Hematopoietic multipotent progenitor cell treated with erythropoietin and hydrocortisone succinate and interleukin-3 and kit ligand, for 4 days (in vitro differentiated cells): Measurements from ENCODE around the gene YTHDC1.
"Not testable (repeated sequence)": the region's sequence is repeated elsewhere in the genome, so short reads cannot be mapped to it uniquely, and the experiment has no call there.

Experiments used
- DNase-seq: peaks from one replicate; pipeline ENCODE4 v3.0.0-alpha.2; 2015

The YTHDC1 gene

GRCh38 chr4:68349649-68350360, at the start of gene YTHDC1:
Gene YTHDC1 (minus strand): TSS chr4:68350090. CDS start chr4:68349753, 337 bp downstream.
- peak; percentile 98 for DNase-seq

GRCh38 chr4:68399306-68399705, 49.4 kb upstream of the YTHDC1 start:
- DNase-seq = no peak

GRCh38 chr4:68396756-68397155, 46.9 kb upstream of the YTHDC1 start:
- DNase-seq = no peak

- no peak for DNase-seq
These were observed 41.5 kb upstream of the YTHDC1 start for GRCh38 chr4:68391436-68391835.

GRCh38 chr4:68390205-68390935, 40.5 kb upstream of the YTHDC1 start:
- DNase-seq = no peak

GRCh38 chr4:68389386-68389913, 39.6 kb upstream of the YTHDC1 start:
- DNase-seq = not testable (repeated sequence)

GRCh38 chr4:68388347-68388865, 38.5 kb upstream of the YTHDC1 start:
- DNase-seq = no peak

GRCh38 chr4:68385267-68385666, 35.4 kb upstream of the YTHDC1 start:
- no peak for DNase-seq

GRCh38 chr4:68383115-68383514, 33.2 kb upstream of the YTHDC1 start:
- no peak for DNase-seq

- no peak for DNase-seq
These were observed 28.3 kb upstream of the YTHDC1 start for GRCh38 chr4:68378226-68378625.

GRCh38 chr4:68375667-68376559, 26.0 kb upstream of the YTHDC1 start:
- peak; percentile 86 for DNase-seq

GRCh38 chr4:68373513-68373912, 23.6 kb upstream of the YTHDC1 start:
- peak; percentile 90 for DNase-seq

GRCh38 chr4:68372588-68372987, 22.7 kb upstream of the YTHDC1 start:
- peak; percentile 26 for DNase-seq

GRCh38 chr4:68369142-68369805, 19.4 kb upstream of the YTHDC1 start:
- DNase-seq = no peak

- DNase-seq = peak; percentile 30
These were observed 18.8 kb upstream of the YTHDC1 start for GRCh38 chr4:68368691-68369131.

- DNase-seq = no peak
These were observed 17.9 kb upstream of the YTHDC1 start for GRCh38 chr4:68367835-68368234.

- DNase-seq = no peak
These were observed 16.7 kb upstream of the YTHDC1 start for GRCh38 chr4:68366600-68366999.

- DNase-seq = no peak
These were observed 15.2 kb upstream of the YTHDC1 start for GRCh38 chr4:68365068-68365467.

GRCh38 chr4:68361146-68361589, 11.3 kb upstream of the YTHDC1 start:
- DNase-seq = no peak

GRCh38 chr4:68360231-68360968, 10.5 kb upstream of the YTHDC1 start:
- no peak for DNase-seq

GRCh38 chr4:68359508-68359907, 9.6 kb upstream of the YTHDC1 start:
- no peak for DNase-seq
